Endothelial cell (in vitro differentiated cells): ENCODE measurements around the gene RPGRIP1L. TPM values are rescaled to one million over a fixed set of nuclear protein-coding genes. Genes with fewer than 3 reads are reported as not detected.

Experiments used
- DNase-seq: peaks from one replicate; pipeline ENCODE4 v3.0.0; 2021; ENCODE audit warnings: low spot score
- H3K27ac Mint-ChIP-seq: one replicate; pipeline ENCODE4 v1.8.0; 2021; ENCODE audit warnings: mixed read lengths, inconsistent platforms; ENCODE audit not compliant: unreplicated experiment
- H3K27me3 Mint-ChIP-seq: one replicate; pipeline ENCODE4 v1.8.0; 2021; ENCODE audit warnings: mild to moderate bottlenecking, moderate library complexity, mixed read lengths, inconsistent platforms; ENCODE audit not compliant: unreplicated experiment
- H3K36me3 Mint-ChIP-seq: one replicate; pipeline ENCODE4 v1.8.0; 2021; ENCODE audit warnings: mild to moderate bottlenecking, low read depth, mixed read lengths, inconsistent platforms; ENCODE audit not compliant: unreplicated experiment
- H3K4me1 Mint-ChIP-seq: one replicate; pipeline ENCODE4 v1.8.0; 2021; ENCODE audit warnings: mild to moderate bottlenecking, mixed read lengths, inconsistent platforms; ENCODE audit not compliant: unreplicated experiment
- H3K4me3 Mint-ChIP-seq: one replicate; pipeline ENCODE4 v1.8.0; 2021; ENCODE audit warnings: mild to moderate bottlenecking, mixed read lengths, inconsistent platforms; ENCODE audit not compliant: unreplicated experiment
- H3K9me3 Mint-ChIP-seq: one replicate; pipeline ENCODE4 v1.8.0; 2021; ENCODE audit warnings: mixed read lengths, inconsistent platforms; ENCODE audit not compliant: unreplicated experiment
- total RNA-seq: library from RNA; stranded (reverse); fragmentation: NEBNext Ultra II Directional; extraction: Animal tissue kit (Norgen Biotek cat#: 25700); gene quantifications from one replicate; pipeline ENCODE4 v1.2.1, GENCODE V29; 2021; ENCODE audit not compliant: unreplicated experiment
- TF ChIP-seq, protein P1 (sequence below): fragments of 200-600 bp; sonication (generic); IDR thresholded peaks from one replicate; pipeline ENCODE4 v1.5.0; 2021; ENCODE audit warnings: antibody characterized with exemption; ENCODE audit not compliant: unreplicated experiment

The RPGRIP1L gene
- total RNA-seq, 1 donor from 2014 or later: 9.0 TPM

DNA sequence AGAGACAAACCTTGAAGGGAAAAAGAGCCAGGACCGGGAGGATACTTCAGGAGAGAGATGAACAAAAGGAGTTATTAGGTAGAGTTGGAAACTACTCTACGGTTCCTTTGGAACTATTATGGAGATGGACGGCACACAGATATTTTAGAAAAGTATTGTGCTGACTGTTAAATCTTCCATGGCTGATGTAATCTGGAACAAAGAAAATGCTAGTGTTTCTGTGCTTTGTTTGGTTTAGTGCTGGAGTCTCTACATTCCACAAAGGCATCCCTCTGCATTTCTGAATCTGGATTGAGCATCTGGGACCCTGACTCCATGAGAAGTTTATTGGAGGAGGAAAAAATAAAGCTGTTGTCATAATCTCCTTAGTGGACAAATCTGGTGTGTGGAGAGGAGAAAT lies 57.2 kb downstream of the RPGRIP1L start:
- TF ChIP-seq, protein P1, sequence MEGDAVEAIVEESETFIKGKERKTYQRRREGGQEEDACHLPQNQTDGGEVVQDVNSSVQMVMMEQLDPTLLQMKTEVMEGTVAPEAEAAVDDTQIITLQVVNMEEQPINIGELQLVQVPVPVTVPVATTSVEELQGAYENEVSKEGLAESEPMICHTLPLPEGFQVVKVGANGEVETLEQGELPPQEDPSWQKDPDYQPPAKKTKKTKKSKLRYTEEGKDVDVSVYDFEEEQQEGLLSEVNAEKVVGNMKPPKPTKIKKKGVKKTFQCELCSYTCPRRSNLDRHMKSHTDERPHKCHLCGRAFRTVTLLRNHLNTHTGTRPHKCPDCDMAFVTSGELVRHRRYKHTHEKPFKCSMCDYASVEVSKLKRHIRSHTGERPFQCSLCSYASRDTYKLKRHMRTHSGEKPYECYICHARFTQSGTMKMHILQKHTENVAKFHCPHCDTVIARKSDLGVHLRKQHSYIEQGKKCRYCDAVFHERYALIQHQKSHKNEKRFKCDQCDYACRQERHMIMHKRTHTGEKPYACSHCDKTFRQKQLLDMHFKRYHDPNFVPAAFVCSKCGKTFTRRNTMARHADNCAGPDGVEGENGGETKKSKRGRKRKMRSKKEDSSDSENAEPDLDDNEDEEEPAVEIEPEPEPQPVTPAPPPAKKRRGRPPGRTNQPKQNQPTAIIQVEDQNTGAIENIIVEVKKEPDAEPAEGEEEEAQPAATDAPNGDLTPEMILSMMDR: no peak
- peaks cover 6% of the 10 kb centered on the region for H3K4me1 Mint-ChIP-seq
- no peak overlapping the region for H3K4me3 Mint-ChIP-seq
- no peak for DNase-seq
- no peaks in the 10 kb centered on the region for H3K9me3 Mint-ChIP-seq
- no peak overlapping the region for H3K27ac Mint-ChIP-seq
- peaks cover 2% of the 10 kb centered on the region for H3K27me3 Mint-ChIP-seq
- peaks cover 4% of the 10 kb centered on the region for H3K36me3 Mint-ChIP-seq

DNA sequence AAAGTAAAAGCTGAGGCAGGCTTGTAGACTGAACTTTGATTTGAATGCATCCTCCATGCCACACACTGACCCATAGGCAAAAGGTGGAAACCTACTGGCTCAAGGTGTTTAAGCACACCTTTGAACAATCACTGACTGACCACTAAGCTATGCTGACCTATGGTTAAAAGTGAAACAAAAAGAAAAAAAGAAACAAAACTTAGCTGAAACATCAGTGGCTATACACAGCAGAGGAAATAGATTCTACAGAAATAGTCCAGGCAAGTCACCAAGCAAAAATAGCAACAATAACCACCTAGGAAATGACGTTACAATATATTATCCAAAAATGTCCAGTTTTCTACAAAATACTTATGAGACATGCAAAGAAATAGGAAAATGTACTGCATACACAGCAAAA lies 60.2 kb downstream of the RPGRIP1L start:
- H3K27me3 Mint-ChIP-seq: peaks cover 2% of the 10 kb centered on the region
- TF ChIP-seq, protein P1: no peak
- H3K9me3 Mint-ChIP-seq: no peaks in the 10 kb centered on the region
- H3K4me3 Mint-ChIP-seq: no peak overlapping the region
- H3K27ac Mint-ChIP-seq: no peak overlapping the region
- peaks cover 6% of the 10 kb centered on the region for H3K4me1 Mint-ChIP-seq
- no peak for DNase-seq
- peaks cover 4% of the 10 kb centered on the region for H3K36me3 Mint-ChIP-seq

GRCh38 chr16:53642094-53642493 lies 61.6 kb downstream of the RPGRIP1L start:
- no peaks in the 10 kb centered on the region for H3K9me3 Mint-ChIP-seq
- DNase-seq: no peak
- peaks cover 4% of the 10 kb centered on the region for H3K4me1 Mint-ChIP-seq
- H3K27ac Mint-ChIP-seq: no peak overlapping the region
- H3K4me3 Mint-ChIP-seq: no peak overlapping the region
- peaks cover 7% of the 10 kb centered on the region for H3K36me3 Mint-ChIP-seq
- TF ChIP-seq, protein P1: no peak
- H3K27me3 Mint-ChIP-seq: no peaks in the 10 kb centered on the region

GRCh38 chr16:53636978-53637377 lies 66.7 kb downstream of the RPGRIP1L start:
- DNase-seq: no peak
- H3K4me3 Mint-ChIP-seq: no peak overlapping the region
- no peak overlapping the region for H3K27ac Mint-ChIP-seq
- H3K36me3 Mint-ChIP-seq: peaks cover 4% of the 10 kb centered on the region
- TF ChIP-seq, protein P1: no peak
- no peaks in the 10 kb centered on the region for H3K27me3 Mint-ChIP-seq
- no peaks in the 10 kb centered on the region for H3K9me3 Mint-ChIP-seq
- no peaks in the 10 kb centered on the region for H3K4me1 Mint-ChIP-seq

DNA sequence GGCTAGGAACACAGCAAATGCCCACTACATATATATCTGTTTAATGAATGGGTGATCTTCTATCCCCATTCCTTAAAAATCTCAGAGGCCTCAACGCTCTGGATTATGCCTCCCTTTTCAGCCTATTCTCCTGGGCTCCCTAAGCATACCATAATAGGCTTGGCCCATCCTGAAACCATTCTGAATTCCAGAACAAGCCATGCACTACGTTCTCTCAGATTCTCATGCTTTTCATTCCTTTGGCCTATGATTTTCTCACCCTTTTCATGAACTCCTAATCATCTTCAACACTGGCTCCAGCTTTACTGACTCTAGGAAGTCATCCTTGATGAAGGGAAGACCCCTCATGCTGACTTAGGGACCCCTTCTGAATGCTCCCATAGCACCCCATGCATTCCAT lies 71.1 kb downstream of the RPGRIP1L start:
- Mint-ChIP-seq H3K27ac (no peak overlapping the region), H3K4me3 (no peak overlapping the region), H3K36me3 (peaks cover 4% of the 10 kb centered on the region), H3K9me3 (no peaks in the 10 kb centered on the region), H3K27me3 (no peaks in the 10 kb centered on the region), H3K4me1 (no peaks in the 10 kb centered on the region)
- DNase-seq: no peak
- TF ChIP-seq, protein P1: no peak
